Activated CD8-positive, alpha-beta T cell treated with anti-CD3 and anti-CD28 coated beads for 36 hours (primary cell): ENCODE results near the gene ACSL5. TPM values are rescaled to one million over a fixed set of nuclear protein-coding genes. Genes with fewer than 3 reads are reported as not detected.

Experiments
- ATAC-seq: fragments of 200-7000 bp; cut with Tn5 transposase; one replicate; pipeline ENCODE4 v1.10.0; 2021; ENCODE audit warnings: mild to moderate bottlenecking, moderate library complexity
- CTCF ChIA-PET: fragments of 350-600 bp; sonication (Branson Sonifier 250); formaldehyde crosslinking; loops from one replicate; lab custom pipeline; 2021; ENCODE audit warnings: antibody characterized with exemption; lab: Charles Lee
- POLR2A ChIA-PET: fragments of 350-600 bp; sonication (Branson Sonifier 250); formaldehyde crosslinking; loops from one replicate; lab custom pipeline; 2021; ENCODE audit warnings: antibody characterized with exemption; lab: Charles Lee
- DNase-seq: peaks from one replicate; pipeline ENCODE4 v3.0.0-alpha.2; 2020
- H3K27ac Mint-ChIP-seq: one replicate; pipeline ENCODE4 v1.8.0; 2021; ENCODE audit warnings: mild to moderate bottlenecking, mixed read lengths
- H3K27me3 Mint-ChIP-seq: one replicate; pipeline ENCODE4 v1.8.0; 2021; ENCODE audit warnings: mixed read lengths
- H3K36me3 Mint-ChIP-seq: one replicate; pipeline ENCODE4 v1.8.0; 2021; ENCODE audit warnings: low read depth, mixed read lengths
- H3K4me1 Mint-ChIP-seq: one replicate; pipeline ENCODE4 v1.8.0; 2021; ENCODE audit warnings: low read depth, mixed read lengths
- H3K4me3 Mint-ChIP-seq: one replicate; pipeline ENCODE4 v1.8.0; 2021; ENCODE audit warnings: mild to moderate bottlenecking, moderate library complexity, mixed read lengths
- H3K9me3 Mint-ChIP-seq: one replicate; pipeline ENCODE4 v1.8.0; 2021; ENCODE audit warnings: mixed read lengths
- CTCF ChIP-seq: fragments of 200-600 bp; IDR thresholded peaks from one replicate; pipeline ENCODE4 v1.8.0; 2022; ENCODE audit warnings: antibody characterized with exemption, mild to moderate bottlenecking
- intact Hi-C: fragments of 100-400 bp; cut with micrococcal nuclease; formaldehyde crosslinking; loops from one replicate; pipeline ENCODE4 v1.10.0; 2022
- total RNA-seq, 2 experiments: library from RNA; stranded (reverse); gene quantifications; one replicate each; pipeline ENCODE4 v1.2.3, GENCODE V29; 2021

Gene ACSL5
- total RNA-seq, 2 experiments from 2014 or later, result 33.7 to 34.1 TPM

DNA sequence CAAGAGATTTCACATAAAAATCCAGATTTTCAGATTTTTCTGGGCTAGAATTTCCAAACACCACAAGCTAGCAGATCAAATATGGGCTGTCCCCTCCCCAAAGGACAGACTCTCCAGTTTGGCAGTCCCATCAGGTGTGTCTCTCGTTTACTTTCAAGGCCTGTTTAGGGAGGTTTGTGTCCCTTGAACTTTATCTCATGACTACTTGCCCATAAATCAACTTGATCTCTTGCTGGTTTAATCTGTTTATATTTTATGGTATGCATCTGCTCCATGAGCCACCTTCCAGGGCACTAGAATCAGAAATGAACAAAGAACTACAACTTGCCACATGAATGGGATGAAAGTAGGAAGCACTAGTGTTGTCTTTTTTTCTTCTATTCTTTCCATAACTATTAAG is 67.6 kb downstream of the ACSL5 start:
- Mint-ChIP-seq H3K27me3 (no peaks in the 10 kb centered on the region), H3K9me3 (no peaks in the 10 kb centered on the region), H3K4me3 (no peak overlapping the region), H3K36me3 (peaks cover 49% of the 10 kb centered on the region), H3K4me1 (peaks cover 34% of the 10 kb centered on the region), H3K27ac (peak overlapping the region; percentile 70)
- POLR2A ChIA-PET, result interaction anchor here (0.7 to 1.3 kb wide), 2 partner anchors 20 to 67 kb away, joined by 3 read pairs; no protein-coding TSS in a partner anchor
- intact Hi-C loops, result no loop called here
- DNase-seq (no peak), ATAC-seq (no peak)
- no peak for TF ChIP-seq CTCF
- CTCF ChIA-PET, result interaction anchor here (1.3 to 1.6 kb wide), 2 partner anchors 15 to 30 kb away, joined by 3 to 16 read pairs; no protein-coding TSS in a partner anchor

GRCh38 chr10:112442063-112442462 is 68.1 kb downstream of the ACSL5 start:
- Mint-ChIP-seq H3K36me3 (peaks cover 49% of the 10 kb centered on the region), H3K27ac (peak overlapping the region; percentile 70), H3K27me3 (no peaks in the 10 kb centered on the region), H3K4me3 (no peak overlapping the region), H3K9me3 (no peaks in the 10 kb centered on the region), H3K4me1 (peaks cover 34% of the 10 kb centered on the region)
- intact Hi-C loops, result no loop called here
- DNase-seq (no peak), ATAC-seq (no peak)
- POLR2A ChIA-PET, result interaction anchor here (0.6 to 1.3 kb wide), 4 partner anchors 13 to 59 kb away, joined by 3 to 5 read pairs (median 4); no protein-coding TSS in a partner anchor
- CTCF ChIA-PET, result interaction anchor here (0.5 to 1.7 kb wide), 7 partner anchors 10 to 77 kb away, joined by 3 to 16 read pairs (median 4); no protein-coding TSS in a partner anchor
- no peak for TF ChIP-seq CTCF

DNA sequence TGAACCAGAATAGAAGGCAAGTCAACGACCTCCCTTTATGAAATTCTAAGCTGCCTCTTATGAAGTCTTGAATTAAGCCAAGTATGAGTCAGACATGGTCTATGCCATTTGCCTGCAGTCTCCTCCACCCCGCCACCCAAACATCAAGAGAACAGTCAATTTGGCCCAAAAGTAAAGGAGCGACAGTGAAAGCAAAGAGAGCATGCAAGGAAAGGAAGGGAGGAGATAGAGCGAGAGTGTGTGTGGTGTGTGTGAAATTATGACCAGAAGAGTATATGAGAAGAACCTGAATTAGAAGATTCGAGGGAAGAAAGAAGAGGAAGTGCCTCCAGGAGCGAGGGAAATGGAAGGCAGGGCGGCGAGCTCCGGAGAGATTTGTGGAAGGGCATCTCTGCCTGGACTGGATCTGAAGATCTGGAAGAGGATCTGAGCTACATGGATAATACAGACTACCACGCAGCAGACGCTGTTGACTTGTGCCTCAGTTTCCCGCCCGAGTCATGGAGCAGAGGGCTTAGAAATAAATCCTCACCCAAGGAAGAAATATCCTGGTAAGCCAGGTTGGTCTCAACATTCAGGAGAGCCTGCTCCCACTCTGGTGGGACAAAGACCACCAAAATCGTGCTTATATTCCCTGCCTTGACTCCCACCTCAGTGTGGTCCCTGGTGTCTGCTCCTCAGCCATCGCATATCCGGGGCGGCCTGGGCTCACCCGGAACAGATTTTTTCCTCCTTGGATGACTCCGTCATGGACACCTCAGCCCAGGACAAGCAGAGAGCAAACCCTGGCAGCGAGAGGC is 72.3 kb downstream of the ACSL5 start:
- Mint-ChIP-seq H3K4me3 (peak overlapping the region; percentile 88), H3K9me3 (no peaks in the 10 kb centered on the region), H3K27me3 (no peaks in the 10 kb centered on the region), H3K4me1 (peaks cover 51% of the 10 kb centered on the region), H3K36me3 (peaks cover 38% of the 10 kb centered on the region), H3K27ac (peak overlapping the region; percentile 92)
- ATAC-seq, result no peak
- ChIA-PET POLR2A (interaction anchor here (1.2 to 2.9 kb wide), 8 partner anchors 10 to 78 kb away, joined by 3 to 33 read pairs (median 5); partner anchors contain the start of gene ACSL5), CTCF (interaction anchor here (1.2 to 1.9 kb wide), 6 partner anchors 11 to 71 kb away, joined by 3 to 10 read pairs (median 7); no protein-coding TSS in a partner anchor)
- intact Hi-C loops, result no loop called here
- DNase-seq, result peak; percentile 26
- no peak for TF ChIP-seq CTCF

GRCh38 chr10:112446855-112447619 is 73.1 kb downstream of the ACSL5 start, which contains the start of the genes VTI1A and ZDHHC6:
Gene VTI1A (plus strand): TSS chr10:112447215. CDS start chr10:112447374, 159 bp downstream.
Gene ZDHHC6 (minus strand): TSS chr10:112446914. CDS start chr10:112445436, 1,478 bp downstream.
- peaks cover 51% of the 10 kb centered on the region for H3K4me1 Mint-ChIP-seq
- intact Hi-C loops, result no loop called here
- ChIA-PET CTCF (interaction anchor here (1.2 to 1.9 kb wide), 6 partner anchors 10 to 72 kb away, joined by 3 to 10 read pairs (median 7); no protein-coding TSS in a partner anchor), POLR2A (interaction anchor here (0.7 to 2.9 kb wide), 12 partner anchors 9 to 327 kb away, joined by 3 to 33 read pairs (median 4); partner anchors contain the start of gene ACSL5)
- no peak for TF ChIP-seq CTCF
- peak within 1 kb of the TSS; percentile 92 for H3K27ac Mint-ChIP-seq
- no peaks in the 10 kb centered on the region for H3K27me3 Mint-ChIP-seq
- H3K9me3 Mint-ChIP-seq, result no peaks in the 10 kb centered on the region
- DNase-seq (peak; percentile 89), ATAC-seq (peak; percentile 93)
- H3K36me3 Mint-ChIP-seq, result peaks cover 32% of the 10 kb centered on the region
- H3K4me3 Mint-ChIP-seq, result peak within 1 kb of the TSS; percentile 88
